HCT116 (cell line): ENCODE data around the gene GAL3ST2. TPM values are rescaled to one million over a fixed set of nuclear protein-coding genes. Genes with fewer than 3 reads are reported as not detected.

ENCODE experiments used
- ATAC-seq: fragments of 200-7000 bp; cut with Tn5 transposase; 2 replicates; pipeline ENCODE4 v1.9.1; 2020; ENCODE audit warnings: mild to moderate bottlenecking, moderate library complexity
- BruUV-seq: library from RNA; stranded (reverse); fragments of 400-500 nt; replicated peaks from 2 replicates; lab custom pipeline; 2021; lab: Mats Ljungman, UMichigan
- CTCF ChIA-PET: fragments of 300-600 bp; sonication (Branson Sonifier 250); formaldehyde crosslinking; loops from one replicate; lab custom pipeline; 2021; ENCODE audit warnings: antibody characterized with exemption; lab: Charles Lee
- POLR2A ChIA-PET: fragments of 300-600, 350-600 bp; sonication (Branson Sonifier 250); formaldehyde crosslinking; loops from one replicate; lab custom pipeline; 2021; ENCODE audit warnings: antibody characterized with exemption; lab: Charles Lee
- RAD21 ChIA-PET, 2 experiments: fragments of 300-600 bp; sonication (Branson Sonifier 250); formaldehyde crosslinking; loops; one replicate each; lab custom pipeline; 2023; ENCODE audit warnings: low total read pairs in 2 of 2; ENCODE audit not compliant: uncharacterized antibody in 2 of 2, unreplicated experiment in 2 of 2, low non-redundant PET in 1 of 2; lab: Charles Lee
- DNase-seq: peaks from one replicate; pipeline ENCODE4 v3.0.0-alpha.2; 2010; ENCODE audit warnings: low read depth, low spot score
- H2AFZ ChIP-seq: fragments of 200-600 bp; shearing (Covaris generic), sonication (generic); 2 replicates; pipeline ENCODE4 v1.6.1; 2017; ENCODE audit warnings: low read depth, mixed run types, mixed read lengths, antibody characterized with exemption, low read length; ENCODE audit not compliant: poor library complexity, severe bottlenecking
- H3K27ac ChIP-seq: 2 replicates; pipeline ENCODE4 v1.5.1; 2012; ENCODE audit warnings: low read depth, low read length
- H3K27me3 ChIP-seq: fragments of 200-600 bp; sonication (generic); 2 replicates; pipeline ENCODE4 v1.6.1; 2016; ENCODE audit warnings: mixed run types, low read length, mixed read lengths; ENCODE audit not compliant: insufficient read depth
- H3K36me3 ChIP-seq, 2 experiments: fragments of 200-500 bp in 1 of 2; fragments of 200-600 bp in 1 of 2; sonication (Bioruptor generic) in 1 of 2; sonication (generic) in 1 of 2; 2 replicates each; pipeline versions ENCODE4 v1.5.1 to v1.6.1; 2014 to 2016; ENCODE audit warnings: low read length in 2 of 2, inconsistent platforms in 1 of 2, mixed read lengths in 1 of 2, mixed run types in 1 of 2; ENCODE audit not compliant: insufficient read depth in 2 of 2, control insufficient read depth in 1 of 2
- H3K4me1 ChIP-seq, 2 experiments: fragments of 200-600 bp in 1 of 2; sonication (generic) in 1 of 2; 2 replicates each; pipeline versions ENCODE4 v1.5.1 to v1.6.1; 2012 to 2017; ENCODE audit warnings: low read length in 2 of 2, inconsistent platforms in 1 of 2, mild to moderate bottlenecking in 1 of 2, mixed read lengths in 1 of 2, mixed run types in 1 of 2, moderate library complexity in 1 of 2; ENCODE audit not compliant: insufficient read depth in 2 of 2, control insufficient read depth in 1 of 2
- H3K4me2 ChIP-seq: fragments of 200-600 bp; sonication (generic); 2 replicates; pipeline ENCODE4 v1.6.1; 2017; ENCODE audit warnings: mixed run types, low read length, mixed read lengths
- H3K4me3 ChIP-seq, 2 experiments: fragments of 200-600 bp in 1 of 2; sonication (generic) in 1 of 2; replicated peaks in 1 of 2; 2 replicates each; pipeline ENCODE4 v1.5.1; 2011 to 2016; ENCODE audit warnings: low read length in 2 of 2, control low read depth in 1 of 2, low read depth in 1 of 2, mild to moderate bottlenecking in 1 of 2, mixed read lengths in 1 of 2, mixed run types in 1 of 2
- H3K79me2 ChIP-seq: fragments of 200-600 bp; sonication (generic); 2 replicates; pipeline ENCODE4 v1.6.1; 2017; ENCODE audit warnings: mild to moderate bottlenecking, mixed run types, low read length, moderate library complexity, mixed read lengths; ENCODE audit not compliant: insufficient read depth
- H3K9ac ChIP-seq: fragments of 200-600 bp; sonication (generic); 2 replicates; pipeline ENCODE4 v1.6.1; 2016; ENCODE audit warnings: low read length, mixed read lengths
- H3K9me2 ChIP-seq: fragments of 200-600 bp; sonication (generic), shearing (Covaris generic); 2 replicates; pipeline ENCODE4 v1.6.1; 2017; ENCODE audit warnings: mixed run types, mild to moderate bottlenecking, moderate library complexity; ENCODE audit not compliant: insufficient read depth
- H3K9me3 ChIP-seq, 2 experiments: fragments of 200-500 bp in 1 of 2; fragments of 200-600 bp in 1 of 2; sonication (Bioruptor generic) in 1 of 2; sonication (generic) in 1 of 2; 2 replicates each; pipeline ENCODE4 v1.6.1; 2014 to 2017; ENCODE audit warnings: low read length in 2 of 2, mixed read lengths in 2 of 2, inconsistent platforms in 1 of 2, low read depth in 1 of 2, mild to moderate bottlenecking in 1 of 2, mixed run types in 1 of 2, moderate library complexity in 1 of 2; ENCODE audit not compliant: control insufficient read depth in 1 of 2, insufficient read depth in 1 of 2
- H4K20me1 ChIP-seq: fragments of 200-600 bp; sonication (generic), shearing (Covaris generic); 2 replicates; pipeline ENCODE4 v1.6.1; 2017; ENCODE audit warnings: mixed run types, mild to moderate bottlenecking, moderate library complexity; ENCODE audit not compliant: insufficient read depth
- ELF1 ChIP-seq: IDR thresholded peaks from 2 replicates; pipeline ENCODE4 v1.6.1; 2012; ENCODE audit warnings: low read depth, borderline replicate concordance
- EZH2 ChIP-seq: fragments of 200-600 bp; sonication (generic); IDR thresholded peaks from 2 replicates; pipeline ENCODE4 v1.6.1; 2017; ENCODE audit warnings: antibody characterized with exemption, mixed run types
- JUND ChIP-seq: IDR thresholded peaks from 2 replicates; pipeline ENCODE4 v1.6.1; 2012
- POLR2A ChIP-seq: IDR thresholded peaks from 2 replicates; pipeline ENCODE4 v1.7.0; 2011; ENCODE audit warnings: borderline replicate concordance; ENCODE audit not compliant: insufficient read depth, insufficient read length; ENCODE audit errors: extremely low read depth
- RAD21 ChIP-seq: IDR thresholded peaks from 2 replicates; pipeline ENCODE4 v1.6.1; 2012; ENCODE audit warnings: low read depth, mild to moderate bottlenecking
- SIN3A ChIP-seq: IDR thresholded peaks from 2 replicates; pipeline ENCODE4 v1.6.1; 2012; ENCODE audit warnings: low read depth
- SP1 ChIP-seq: IDR thresholded peaks from 2 replicates; pipeline ENCODE4 v1.6.1; 2012; ENCODE audit warnings: low read depth
- SRF ChIP-seq: IDR thresholded peaks from 2 replicates; pipeline ENCODE4 v1.6.1; 2012; ENCODE audit warnings: low read depth
- TCF7L2 ChIP-seq: IDR thresholded peaks from 2 replicates; pipeline ENCODE4 v1.7.0; 2011; ENCODE audit warnings: borderline replicate concordance, inconsistent platforms; ENCODE audit not compliant: insufficient read depth, insufficient read length; ENCODE audit errors: extremely low read depth
- YY1 ChIP-seq: IDR thresholded peaks from 2 replicates; pipeline ENCODE4 v1.6.1; 2011; ENCODE audit warnings: low read length, low read depth, moderate library complexity, mild to moderate bottlenecking; ENCODE audit not compliant: insufficient replicate concordance; ENCODE audit errors: extremely low read depth
- ZNF274 ChIP-seq: fragments of 200-500 bp; sonication (Bioruptor generic); IDR thresholded peaks from 2 replicates; pipeline ENCODE4 v1.6.1; 2014; ENCODE audit warnings: mild to moderate bottlenecking, low read depth, low read length, inconsistent platforms
- intact Hi-C: fragments of 100-400 bp; cut with micrococcal nuclease; formaldehyde crosslinking; loops from 2 replicates; pipeline ENCODE4 v1.10.0; 2022
- total RNA-seq: library from RNA; stranded (reverse); gene quantifications from one replicate; pipeline ENCODE4 v1.2.1, GENCODE V29; 2021; ENCODE audit not compliant: unreplicated experiment
- TF ChIP-seq, protein P1 (sequence below): IDR thresholded peaks from 2 replicates; pipeline ENCODE4 v1.6.1; 2011; ENCODE audit warnings: mild to moderate bottlenecking, low read length, moderate library complexity; ENCODE audit not compliant: insufficient replicate concordance; ENCODE audit errors: extremely low read depth
- TF ChIP-seq, protein P2 (sequence below): IDR thresholded peaks from 2 replicates; pipeline ENCODE4 v1.6.1; 2012
- TF ChIP-seq, protein P3 (sequence below): IDR thresholded peaks from 2 replicates; pipeline ENCODE4 v1.6.1; 2012

The GAL3ST2 gene
- total RNA-seq, 1 experiment from 2014 or later: 0.44 TPM

DNA sequence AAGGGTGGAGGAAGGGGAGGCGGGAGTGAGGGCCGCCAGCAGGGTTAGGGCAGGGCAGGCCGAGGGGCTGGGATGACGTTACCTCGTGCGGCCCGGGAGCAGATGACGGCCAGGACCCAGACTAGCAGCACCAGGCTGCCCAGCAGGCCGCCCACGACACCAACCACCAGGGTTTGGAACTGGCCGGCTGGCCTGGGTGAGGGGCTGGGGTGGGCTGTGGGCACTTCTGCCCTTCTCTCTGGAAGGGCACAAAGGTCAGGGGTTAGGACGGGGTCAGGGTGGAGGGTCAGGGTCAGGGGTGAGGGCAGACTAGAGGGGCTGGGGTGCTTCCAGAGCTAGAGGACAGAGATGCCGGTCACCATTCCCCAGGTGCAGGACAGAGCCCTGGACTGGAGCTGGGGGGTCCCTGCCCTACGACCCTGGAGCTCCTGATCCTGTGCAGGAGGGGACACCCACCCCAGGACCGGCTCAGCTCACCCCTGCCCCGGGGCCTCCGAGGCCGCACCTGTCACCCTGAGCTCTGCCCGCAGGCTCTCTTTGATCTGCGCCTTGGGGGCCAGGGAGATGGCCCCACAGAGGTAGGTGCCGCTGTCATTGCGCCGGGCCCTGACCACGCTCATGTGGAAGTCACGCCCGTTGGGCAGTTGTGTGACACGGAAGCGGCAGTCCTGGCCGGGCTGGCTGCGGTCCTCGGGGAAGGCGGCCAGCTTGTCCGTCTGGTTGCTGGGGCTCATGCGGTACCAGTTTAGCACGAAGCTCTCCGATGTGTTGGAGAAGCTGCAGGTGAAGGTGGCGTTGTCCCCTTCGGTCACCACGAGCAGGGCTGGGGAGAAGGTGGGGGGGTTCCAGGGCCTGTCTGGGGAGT, 75.7 kb downstream of the GAL3ST2 start:
- intact Hi-C loops: no loop called here
- no peak for TF ChIP-seq POLR2A
- no peak for TF ChIP-seq YY1
- TF ChIP-seq, protein P1, sequence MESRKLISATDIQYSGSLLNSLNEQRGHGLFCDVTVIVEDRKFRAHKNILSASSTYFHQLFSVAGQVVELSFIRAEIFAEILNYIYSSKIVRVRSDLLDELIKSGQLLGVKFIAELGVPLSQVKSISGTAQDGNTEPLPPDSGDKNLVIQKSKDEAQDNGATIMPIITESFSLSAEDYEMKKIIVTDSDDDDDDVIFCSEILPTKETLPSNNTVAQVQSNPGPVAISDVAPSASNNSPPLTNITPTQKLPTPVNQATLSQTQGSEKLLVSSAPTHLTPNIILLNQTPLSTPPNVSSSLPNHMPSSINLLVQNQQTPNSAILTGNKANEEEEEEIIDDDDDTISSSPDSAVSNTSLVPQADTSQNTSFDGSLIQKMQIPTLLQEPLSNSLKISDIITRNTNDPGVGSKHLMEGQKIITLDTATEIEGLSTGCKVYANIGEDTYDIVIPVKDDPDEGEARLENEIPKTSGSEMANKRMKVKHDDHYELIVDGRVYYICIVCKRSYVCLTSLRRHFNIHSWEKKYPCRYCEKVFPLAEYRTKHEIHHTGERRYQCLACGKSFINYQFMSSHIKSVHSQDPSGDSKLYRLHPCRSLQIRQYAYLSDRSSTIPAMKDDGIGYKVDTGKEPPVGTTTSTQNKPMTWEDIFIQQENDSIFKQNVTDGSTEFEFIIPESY: no peak
- TF ChIP-seq ZNF274: no peak
- TF ChIP-seq SIN3A: no peak
- TF ChIP-seq RAD21: no peak
- TF ChIP-seq TCF7L2: no peak
- TF ChIP-seq, protein P2, sequence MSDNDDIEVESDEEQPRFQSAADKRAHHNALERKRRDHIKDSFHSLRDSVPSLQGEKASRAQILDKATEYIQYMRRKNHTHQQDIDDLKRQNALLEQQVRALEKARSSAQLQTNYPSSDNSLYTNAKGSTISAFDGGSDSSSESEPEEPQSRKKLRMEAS: no peak
- no peak for TF ChIP-seq SRF
- no peak for TF ChIP-seq EZH2
- TF ChIP-seq SP1: no peak
- no peak for TF ChIP-seq ELF1
- TF ChIP-seq, protein P3, sequence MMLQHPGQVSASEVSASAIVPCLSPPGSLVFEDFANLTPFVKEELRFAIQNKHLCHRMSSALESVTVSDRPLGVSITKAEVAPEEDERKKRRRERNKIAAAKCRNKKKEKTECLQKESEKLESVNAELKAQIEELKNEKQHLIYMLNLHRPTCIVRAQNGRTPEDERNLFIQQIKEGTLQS: no peak
- TF ChIP-seq JUND: no peak
- TF ChIP-seq, all 23 proteins: peak for 0
- no peak overlapping the region for H3K9ac ChIP-seq
- no peak overlapping the region for H3K4me2 ChIP-seq
- no peaks in the 10 kb centered on the region for H3K9me2 ChIP-seq
- H3K4me3 ChIP-seq: no peak overlapping the region
- BruUV-seq: no TSS peak
- ChIA-PET RAD21 (no interaction called here), CTCF (no interaction called here), POLR2A (no interaction called here)
- H2AFZ ChIP-seq: no peak overlapping the region
- no peaks in the 10 kb centered on the region for H4K20me1 ChIP-seq
- H3K4me1 ChIP-seq: no peaks in the 10 kb centered on the region
- H3K9me3 ChIP-seq: no peaks in the 10 kb centered on the region
- H3K79me2 ChIP-seq: no peaks in the 10 kb centered on the region
- no peaks in the 10 kb centered on the region for H3K36me3 ChIP-seq
- H3K27ac ChIP-seq: no peak overlapping the region
- no peaks in the 10 kb centered on the region for H3K27me3 ChIP-seq
- DNase-seq (no peak), ATAC-seq (no peak)
